GM19023 (cell line): ENCODE measurements around the gene RGPD3.

Experiments
- ATAC-seq: cut with Tn5 transposase; IDR thresholded peaks from one replicate; pipeline ENCODE4 v1.9.1; 2021; ENCODE audit warnings: mild to moderate bottlenecking, moderate library complexity; ENCODE audit not compliant: unreplicated experiment

Gene RGPD3

DNA sequence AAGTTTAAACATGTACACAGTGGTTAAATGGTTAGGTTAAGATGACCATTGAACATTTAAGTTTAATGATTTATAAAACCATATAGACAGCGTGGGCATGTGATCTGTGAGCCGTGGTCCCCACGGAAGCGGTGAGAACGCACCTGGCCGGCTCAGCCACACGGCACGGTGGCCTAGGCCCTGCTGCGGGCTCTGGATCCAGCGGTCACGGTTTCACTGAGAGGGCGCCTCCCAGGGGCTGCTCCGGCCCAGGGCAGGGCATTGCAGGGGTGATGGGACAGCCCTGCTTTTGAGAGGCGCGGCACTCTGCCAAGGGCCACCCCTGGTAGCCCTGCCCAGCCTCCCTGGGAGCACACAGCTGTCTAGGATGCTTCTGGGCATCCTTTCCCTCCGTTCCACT lies 124.9 kb downstream of the RGPD3 start:
- no peak for ATAC-seq

- no peak for ATAC-seq
Measured at GRCh38 chr2:106342831-106343251, 125.4 kb downstream of the RGPD3 start.

- no peak for ATAC-seq
Measured at GRCh38 chr2:106341666-106342065, 126.5 kb downstream of the RGPD3 start.
